ENCODE measurements around the gene WASF3.

GRCh38 chr13:26711211-26711610 lies 153.7 kb downstream of the WASF3 start:
- TF ChIP-seq, protein P1, sequence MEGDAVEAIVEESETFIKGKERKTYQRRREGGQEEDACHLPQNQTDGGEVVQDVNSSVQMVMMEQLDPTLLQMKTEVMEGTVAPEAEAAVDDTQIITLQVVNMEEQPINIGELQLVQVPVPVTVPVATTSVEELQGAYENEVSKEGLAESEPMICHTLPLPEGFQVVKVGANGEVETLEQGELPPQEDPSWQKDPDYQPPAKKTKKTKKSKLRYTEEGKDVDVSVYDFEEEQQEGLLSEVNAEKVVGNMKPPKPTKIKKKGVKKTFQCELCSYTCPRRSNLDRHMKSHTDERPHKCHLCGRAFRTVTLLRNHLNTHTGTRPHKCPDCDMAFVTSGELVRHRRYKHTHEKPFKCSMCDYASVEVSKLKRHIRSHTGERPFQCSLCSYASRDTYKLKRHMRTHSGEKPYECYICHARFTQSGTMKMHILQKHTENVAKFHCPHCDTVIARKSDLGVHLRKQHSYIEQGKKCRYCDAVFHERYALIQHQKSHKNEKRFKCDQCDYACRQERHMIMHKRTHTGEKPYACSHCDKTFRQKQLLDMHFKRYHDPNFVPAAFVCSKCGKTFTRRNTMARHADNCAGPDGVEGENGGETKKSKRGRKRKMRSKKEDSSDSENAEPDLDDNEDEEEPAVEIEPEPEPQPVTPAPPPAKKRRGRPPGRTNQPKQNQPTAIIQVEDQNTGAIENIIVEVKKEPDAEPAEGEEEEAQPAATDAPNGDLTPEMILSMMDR (IDR thresholded peaks at IDR 0.05; ENCODE audit: low read depth, low read length, poor library complexity, severe bottlenecking) = no peak
- no peak for TF ChIP-seq EZH2phosphoT487 (IDR thresholded peaks at IDR 0.05; ENCODE audit: borderline replicate concordance, low read length)
